ENCODE measurements around the gene MPI.

The MPI gene

GRCh38 chr15:74847432-74847831 lies 42.4 kb upstream of the MPI start:
- Histone ChIP-seq H3K4me1 (ENCODE audit: control insufficient read depth, insufficient read depth, low read length) (peaks cover 11% of the 10 kb centered on the region; the same call in 1 of the 2 replicates), H3K36me3 (ENCODE audit: control insufficient read depth, insufficient read depth, low read length) (peaks cover 62% of the 10 kb centered on the region), H3K9ac (ENCODE audit: low read length) (no peak overlapping the region)

GRCh38 chr15:74850393-74850792 lies 39.4 kb upstream of the MPI start:
- Histone ChIP-seq H3K4me3 (ENCODE audit: low read depth, low read length) (no peak overlapping the region), H3K36me3 (ENCODE audit: control insufficient read depth, insufficient read depth, low read length) (peaks cover 70% of the 10 kb centered on the region), H3K9ac (ENCODE audit: low read length) (no peak overlapping the region), H3K9me3 (ENCODE audit: control insufficient read depth, insufficient read depth, low read depth, low read length) (no peaks in the 10 kb centered on the region), H3K27ac (ENCODE audit: low read depth, low read length) (no peak overlapping the region), H3K4me1 (ENCODE audit: control insufficient read depth, insufficient read depth, low read length) (no peaks in the 10 kb centered on the region), H3K27me3 (ENCODE audit: control insufficient read depth, insufficient read depth, low read length) (no peaks in the 10 kb centered on the region)

More at GRCh38 chr15:74847432-74847831, 42.4 kb upstream of the MPI start:
- Histone ChIP-seq H3K4me3 (ENCODE audit: low read depth, low read length) (no peak overlapping the region), H3K27me3 (ENCODE audit: control insufficient read depth, insufficient read depth, low read length) (no peaks in the 10 kb centered on the region), H3K9me3 (ENCODE audit: control insufficient read depth, insufficient read depth, low read depth, low read length) (no peaks in the 10 kb centered on the region), H3K27ac (ENCODE audit: low read depth, low read length) (no peak overlapping the region)

GRCh38 chr15:74851960-74852359 lies 37.9 kb upstream of the MPI start:
- no peak overlapping the region for H3K4me3 ChIP-seq (ENCODE audit: low read depth, low read length)
- no peak overlapping the region for H3K27ac ChIP-seq (ENCODE audit: low read depth, low read length)
- H3K9me3 ChIP-seq (ENCODE audit: control insufficient read depth, insufficient read depth, low read depth, low read length), result no peaks in the 10 kb centered on the region
- H3K36me3 ChIP-seq (ENCODE audit: control insufficient read depth, insufficient read depth, low read length), result peaks cover 67% of the 10 kb centered on the region
- H3K4me1 ChIP-seq (ENCODE audit: control insufficient read depth, insufficient read depth, low read length), result no peaks in the 10 kb centered on the region
- no peaks in the 10 kb centered on the region for H3K27me3 ChIP-seq (ENCODE audit: control insufficient read depth, insufficient read depth, low read length)
- no peak overlapping the region for H3K9ac ChIP-seq (ENCODE audit: low read length)

- H3K27ac ChIP-seq (ENCODE audit: low read depth, low read length), result no peak overlapping the region
- H3K9ac ChIP-seq (ENCODE audit: low read length), result no peak overlapping the region
- no peaks in the 10 kb centered on the region for H3K9me3 ChIP-seq (ENCODE audit: control insufficient read depth, insufficient read depth, low read depth, low read length)
- no peaks in the 10 kb centered on the region for H3K27me3 ChIP-seq (ENCODE audit: control insufficient read depth, insufficient read depth, low read length)
- H3K36me3 ChIP-seq (ENCODE audit: control insufficient read depth, insufficient read depth, low read length), result peaks cover 53% of the 10 kb centered on the region
- no peak overlapping the region for H3K4me3 ChIP-seq (ENCODE audit: low read depth, low read length)
- H3K4me1 ChIP-seq (ENCODE audit: control insufficient read depth, insufficient read depth, low read length), result no peaks in the 10 kb centered on the region
Observed at GRCh38 chr15:74854453-74855022, 35.3 kb upstream of the MPI start.

- Histone ChIP-seq H3K9ac (ENCODE audit: low read length) (no peak overlapping the region), H3K4me3 (ENCODE audit: low read depth, low read length) (no peak overlapping the region), H3K4me1 (ENCODE audit: control insufficient read depth, insufficient read depth, low read length) (no peaks in the 10 kb centered on the region)
Observed at GRCh38 chr15:74855857-74856256, 34.0 kb upstream of the MPI start.

GRCh38 chr15:74856537-74856936 lies 33.3 kb upstream of the MPI start:
- Histone ChIP-seq H3K9me3 (ENCODE audit: control insufficient read depth, insufficient read depth, low read depth, low read length) (no peaks in the 10 kb centered on the region), H3K36me3 (ENCODE audit: control insufficient read depth, insufficient read depth, low read length) (peaks cover 34% of the 10 kb centered on the region), H3K4me3 (ENCODE audit: low read depth, low read length) (no peak overlapping the region), H3K27ac (ENCODE audit: low read depth, low read length) (no peak overlapping the region), H3K27me3 (ENCODE audit: control insufficient read depth, insufficient read depth, low read length) (no peaks in the 10 kb centered on the region), H3K9ac (ENCODE audit: low read length) (no peak overlapping the region), H3K4me1 (ENCODE audit: control insufficient read depth, insufficient read depth, low read length) (no peaks in the 10 kb centered on the region)

More at GRCh38 chr15:74855857-74856256, 34.0 kb upstream of the MPI start:
- Histone ChIP-seq H3K9me3 (ENCODE audit: control insufficient read depth, insufficient read depth, low read depth, low read length) (no peaks in the 10 kb centered on the region), H3K27ac (ENCODE audit: low read depth, low read length) (no peak overlapping the region), H3K36me3 (ENCODE audit: control insufficient read depth, insufficient read depth, low read length) (peaks cover 40% of the 10 kb centered on the region), H3K27me3 (ENCODE audit: control insufficient read depth, insufficient read depth, low read length) (no peaks in the 10 kb centered on the region)

- Histone ChIP-seq H3K27me3 (ENCODE audit: control insufficient read depth, insufficient read depth, low read length) (no peaks in the 10 kb centered on the region), H3K9me3 (ENCODE audit: control insufficient read depth, insufficient read depth, low read depth, low read length) (no peaks in the 10 kb centered on the region), H3K9ac (ENCODE audit: low read length) (no peak overlapping the region), H3K27ac (ENCODE audit: low read depth, low read length) (no peak overlapping the region), H3K4me3 (ENCODE audit: low read depth, low read length) (no peak overlapping the region), H3K4me1 (ENCODE audit: control insufficient read depth, insufficient read depth, low read length) (no peaks in the 10 kb centered on the region), H3K36me3 (ENCODE audit: control insufficient read depth, insufficient read depth, low read length) (peaks cover 27% of the 10 kb centered on the region)
Observed at GRCh38 chr15:74857082-74857655, 32.7 kb upstream of the MPI start.

GRCh38 chr15:74857671-74858368 lies 32.0 kb upstream of the MPI start:
- Histone ChIP-seq H3K27me3 (ENCODE audit: control insufficient read depth, insufficient read depth, low read length) (no peaks in the 10 kb centered on the region), H3K4me3 (ENCODE audit: low read depth, low read length) (no peak overlapping the region), H3K9me3 (ENCODE audit: control insufficient read depth, insufficient read depth, low read depth, low read length) (no peaks in the 10 kb centered on the region), H3K27ac (ENCODE audit: low read depth, low read length) (no peak overlapping the region), H3K36me3 (ENCODE audit: control insufficient read depth, insufficient read depth, low read length) (peaks cover 21% of the 10 kb centered on the region), H3K4me1 (ENCODE audit: control insufficient read depth, insufficient read depth, low read length) (no peaks in the 10 kb centered on the region), H3K9ac (ENCODE audit: low read length) (no peak overlapping the region)

GRCh38 chr15:74858369-74858740 lies 31.5 kb upstream of the MPI start:
- Histone ChIP-seq H3K27me3 (ENCODE audit: control insufficient read depth, insufficient read depth, low read length) (no peaks in the 10 kb centered on the region), H3K4me1 (ENCODE audit: control insufficient read depth, insufficient read depth, low read length) (no peaks in the 10 kb centered on the region; the same call in 1 of the 2 replicates), H3K9ac (ENCODE audit: low read length) (no peak overlapping the region), H3K27ac (ENCODE audit: low read depth, low read length) (no peak overlapping the region), H3K36me3 (ENCODE audit: control insufficient read depth, insufficient read depth, low read length) (peaks cover 15% of the 10 kb centered on the region), H3K9me3 (ENCODE audit: control insufficient read depth, insufficient read depth, low read depth, low read length) (no peaks in the 10 kb centered on the region), H3K4me3 (ENCODE audit: low read depth, low read length) (no peak overlapping the region)

GRCh38 chr15:74863239-74864056 lies 26.4 kb upstream of the MPI start:
- Histone ChIP-seq H3K4me3 (ENCODE audit: low read depth, low read length) (no peak overlapping the region), H3K27me3 (ENCODE audit: control insufficient read depth, insufficient read depth, low read length) (no peaks in the 10 kb centered on the region), H3K27ac (ENCODE audit: low read depth, low read length) (no peak overlapping the region), H3K9me3 (ENCODE audit: control insufficient read depth, insufficient read depth, low read depth, low read length) (peaks cover 7% of the 10 kb centered on the region; the same call in 1 of the 2 replicates), H3K4me1 (ENCODE audit: control insufficient read depth, insufficient read depth, low read length) (no peaks in the 10 kb centered on the region; the same call in 1 of the 2 replicates), H3K9ac (ENCODE audit: low read length) (no peak overlapping the region), H3K36me3 (ENCODE audit: control insufficient read depth, insufficient read depth, low read length) (peaks cover 16% of the 10 kb centered on the region)
